NCI-H1436 treated with DMSO at 0.1 percent for 48 hours (cell line): ENCODE measurements around the gene CCDC102B.
"Not testable (repeated sequence)": the region's sequence is repeated elsewhere in the genome, so short reads cannot be mapped to it uniquely, and the experiment has no call there.

ENCODE experiments used
- DNase-seq: peaks from one replicate; lab custom pipeline; 2025; lab: John Stamatoyannopoulos, UW

Gene CCDC102B

GRCh38 chr18:68830256-68831045 is 32.6 kb downstream of the CCDC102B start:
- no peak for DNase-seq

DNA sequence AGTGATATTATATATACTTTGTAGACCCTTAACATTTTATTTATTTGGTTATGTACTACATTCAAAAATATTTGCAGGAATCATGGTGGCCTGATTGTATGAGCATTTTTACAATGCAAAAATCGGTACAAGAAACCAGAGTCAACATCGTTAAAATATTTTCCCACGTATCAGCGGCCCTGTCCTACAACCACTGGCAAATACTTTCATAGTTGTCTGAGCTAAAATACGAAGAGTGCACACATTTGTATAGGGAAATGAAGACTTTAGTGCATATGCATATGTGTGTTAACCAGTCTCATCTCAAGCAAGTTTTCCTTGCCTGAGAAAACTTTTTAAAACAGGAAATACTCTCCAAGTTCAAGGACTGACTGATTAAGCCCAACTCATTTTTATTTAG is 35.9 kb downstream of the CCDC102B start:
- DNase-seq: no peak

DNA sequence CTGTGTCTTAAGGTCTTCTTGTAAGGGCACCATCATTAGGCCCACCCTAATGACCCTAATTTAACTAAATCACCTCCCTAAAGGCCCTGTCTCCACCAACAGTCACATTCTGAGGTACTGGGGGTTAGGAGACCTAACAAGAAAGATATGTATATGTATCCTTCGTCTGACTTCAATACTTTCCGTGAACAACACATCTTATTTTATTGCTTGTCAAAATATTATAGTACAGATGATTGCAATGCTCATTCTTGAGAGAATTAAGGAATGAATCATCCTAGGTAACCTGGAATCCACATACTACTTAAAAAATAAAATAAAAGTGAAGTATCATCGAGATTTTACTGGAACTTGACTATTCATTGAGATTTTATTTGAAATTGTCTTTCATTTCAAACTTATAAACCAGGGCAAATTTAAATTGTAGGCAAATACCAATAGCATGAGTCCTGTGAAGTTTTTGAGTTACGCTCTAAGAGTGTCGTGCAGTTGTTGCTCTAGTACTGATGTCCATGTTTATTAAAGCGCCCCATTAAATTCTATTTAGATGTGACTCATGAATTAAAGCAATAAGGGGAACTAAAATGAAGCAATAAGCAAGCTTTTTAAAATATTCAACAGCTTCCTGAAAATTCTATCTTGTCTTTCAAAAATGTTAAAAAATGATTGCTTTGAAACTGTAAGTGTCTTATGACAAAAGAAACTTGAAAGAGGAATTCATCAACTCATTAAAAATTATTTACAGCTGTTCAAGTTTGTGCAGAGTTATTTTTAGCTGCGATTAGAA is 40.0 kb downstream of the CCDC102B start:
- DNase-seq: no peak

DNA sequence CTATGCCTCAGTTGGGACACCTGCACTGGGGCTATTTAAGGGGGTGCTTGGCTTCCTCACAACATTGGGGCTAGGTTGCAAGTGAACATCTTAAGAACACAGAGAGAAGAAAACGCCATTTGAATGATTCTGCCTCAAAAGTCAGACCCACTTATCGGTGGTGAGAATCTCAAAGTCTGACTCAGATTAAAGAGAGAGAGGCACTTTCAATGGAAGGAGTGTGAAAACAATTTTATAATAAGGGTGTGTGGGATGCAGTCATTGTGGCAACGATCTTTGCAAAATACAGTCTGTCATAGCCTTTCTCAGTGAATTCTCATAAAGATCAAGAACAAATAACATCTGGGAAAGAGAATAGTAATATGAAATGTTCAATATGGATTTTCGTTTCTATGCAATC is 41.8 kb downstream of the CCDC102B start:
- DNase-seq: no peak

DNA sequence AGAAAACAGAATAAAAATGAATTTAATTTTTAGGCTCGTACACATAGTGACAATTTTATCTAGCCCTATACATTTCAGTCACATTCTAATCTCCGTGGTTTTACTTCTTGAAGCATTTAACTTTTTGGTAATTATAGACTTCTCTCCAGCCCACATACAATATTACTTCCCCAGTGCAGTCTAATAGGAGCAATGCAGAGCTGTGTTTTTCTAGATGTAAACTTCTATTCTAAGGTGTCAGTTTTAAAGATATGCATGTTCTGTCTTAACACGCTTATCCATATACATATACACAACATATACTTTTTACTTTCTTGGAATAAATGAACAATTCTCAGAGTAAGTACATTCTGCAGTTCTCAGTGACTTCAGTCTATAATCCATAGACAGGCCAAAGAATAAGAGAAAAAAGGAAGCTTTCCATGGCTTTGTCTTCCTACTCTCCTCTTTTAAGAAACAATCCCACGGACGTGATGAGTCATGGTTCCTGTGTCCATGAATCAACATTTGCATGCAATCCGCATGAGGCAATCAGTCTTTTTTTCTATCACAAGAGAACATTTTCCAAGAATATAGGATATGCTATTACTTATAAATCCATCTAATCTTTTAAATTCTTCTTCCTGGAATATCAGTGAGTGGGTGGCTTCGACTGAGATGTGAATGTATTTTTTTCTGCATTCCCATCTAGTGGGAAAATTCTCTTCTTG is 42.8 kb downstream of the CCDC102B start:
- DNase-seq: no peak

DNA sequence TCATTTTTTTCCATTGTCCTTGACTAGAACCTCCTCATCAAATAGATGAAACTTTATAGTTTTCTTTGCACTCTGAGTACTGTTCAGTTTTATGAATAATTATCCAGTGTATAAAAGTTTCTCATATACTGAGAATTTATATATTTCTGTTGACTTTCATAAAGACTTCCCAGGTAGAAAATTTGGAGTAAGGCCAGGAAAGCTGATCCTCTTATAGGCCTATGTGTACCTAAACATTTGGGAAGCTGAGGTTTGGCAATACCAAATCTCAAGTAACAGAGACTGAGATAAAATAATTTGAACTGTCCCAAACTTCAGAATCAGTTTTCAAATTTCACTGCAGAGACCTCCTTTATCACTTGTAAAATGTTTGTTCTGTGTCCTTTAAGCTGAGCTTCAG is 43.4 kb downstream of the CCDC102B start:
- DNase-seq: no peak

DNA sequence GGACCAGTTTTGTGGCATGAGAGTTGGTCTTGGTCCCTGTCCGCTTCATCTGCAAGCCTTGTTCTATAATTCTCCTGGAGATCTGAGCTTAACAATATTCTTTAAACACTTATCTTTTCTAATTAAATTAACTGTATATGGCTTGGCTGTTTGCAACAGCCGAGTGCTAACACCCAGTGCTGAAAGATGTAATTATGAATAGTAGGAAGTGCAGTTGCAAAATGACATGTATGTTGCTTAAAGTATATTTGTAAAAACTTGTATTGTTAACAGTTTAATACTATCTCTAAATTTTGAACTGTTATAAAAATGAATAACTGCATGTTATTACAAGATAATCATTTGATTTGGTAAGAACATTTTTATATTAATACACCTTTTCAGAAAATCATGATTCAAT is 45.1 kb downstream of the CCDC102B start:
- DNase-seq: no peak

DNA sequence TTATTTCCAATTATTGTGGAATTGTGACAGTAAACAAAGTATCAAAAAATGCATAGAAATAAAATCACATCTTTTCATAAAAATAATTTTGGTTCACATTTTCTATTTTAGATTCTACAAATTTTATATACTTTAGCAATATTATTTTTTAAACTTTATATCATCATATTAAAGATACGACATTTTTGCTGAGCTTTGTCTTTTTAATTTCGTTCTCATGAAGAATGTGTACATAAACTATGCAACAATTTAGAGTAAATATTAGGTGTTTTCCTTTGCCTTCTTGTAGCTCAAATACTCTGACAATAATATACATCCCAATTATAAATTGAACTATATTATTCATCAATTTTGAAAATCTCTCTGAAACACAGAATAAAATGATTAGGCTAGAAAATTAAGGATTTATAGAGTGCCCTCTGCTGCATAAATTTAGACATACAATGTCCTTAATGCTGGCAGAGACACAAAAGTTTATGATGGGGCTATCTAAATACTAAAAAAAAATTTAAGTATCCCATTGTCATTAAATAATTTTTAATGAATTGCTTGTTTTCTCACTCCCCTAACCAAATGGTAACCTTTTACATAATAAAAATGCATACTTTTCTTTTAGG is 45.7 kb downstream of the CCDC102B start:
- no peak for DNase-seq

DNA sequence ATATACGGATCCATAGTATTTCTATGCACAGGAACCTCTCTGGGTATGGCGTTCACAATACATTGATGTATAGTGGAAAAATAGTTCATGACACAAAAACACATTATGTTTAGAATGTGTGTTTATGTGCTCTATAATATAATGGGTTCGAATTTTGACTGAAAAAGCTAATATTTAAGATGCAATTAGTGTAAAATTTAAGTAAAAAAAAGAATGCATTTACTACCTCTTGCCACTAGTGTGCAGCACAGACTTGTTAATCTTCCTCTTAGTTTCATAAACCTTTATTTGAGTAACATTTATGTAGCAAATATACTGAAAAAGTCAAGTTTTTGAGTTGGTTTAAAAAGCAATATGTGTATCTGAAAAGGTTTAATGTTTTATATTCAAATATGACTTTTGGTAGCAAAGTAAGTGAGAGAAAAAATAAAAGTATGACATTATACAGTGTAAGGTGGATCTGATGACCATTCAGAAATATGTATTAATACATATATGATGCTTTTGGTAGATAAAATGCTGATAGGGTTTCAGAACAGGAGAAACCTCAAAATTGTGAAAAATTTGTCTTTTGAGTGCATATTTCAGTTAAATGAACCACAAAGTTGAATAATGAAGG is 49.4 kb downstream of the CCDC102B start:
- DNase-seq: no peak

GRCh38 chr18:68848242-68848641 is 50.4 kb downstream of the CCDC102B start:
- DNase-seq: no peak

GRCh38 chr18:68854786-68855391 is 57.0 kb downstream of the CCDC102B start:
- DNase-seq: no peak

DNA sequence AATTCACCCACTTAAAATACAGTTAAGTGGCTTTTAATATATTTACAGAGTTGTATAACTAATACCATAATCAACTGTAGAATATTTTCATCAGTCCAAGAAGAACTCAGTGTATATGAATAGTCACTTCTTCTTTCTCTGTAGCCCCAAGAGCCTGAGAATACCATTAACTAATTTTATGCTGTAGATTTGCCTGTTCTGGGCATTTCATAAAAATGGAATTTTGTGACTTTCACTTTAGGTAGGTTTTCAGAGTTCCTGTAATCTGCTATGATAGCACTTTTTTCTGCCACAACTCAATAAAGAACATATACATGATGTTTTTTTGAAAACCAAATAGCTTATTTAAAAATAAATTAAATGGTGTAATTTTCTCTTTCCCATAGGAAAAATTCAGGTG is 57.6 kb downstream of the CCDC102B start:
- DNase-seq: no peak

DNA sequence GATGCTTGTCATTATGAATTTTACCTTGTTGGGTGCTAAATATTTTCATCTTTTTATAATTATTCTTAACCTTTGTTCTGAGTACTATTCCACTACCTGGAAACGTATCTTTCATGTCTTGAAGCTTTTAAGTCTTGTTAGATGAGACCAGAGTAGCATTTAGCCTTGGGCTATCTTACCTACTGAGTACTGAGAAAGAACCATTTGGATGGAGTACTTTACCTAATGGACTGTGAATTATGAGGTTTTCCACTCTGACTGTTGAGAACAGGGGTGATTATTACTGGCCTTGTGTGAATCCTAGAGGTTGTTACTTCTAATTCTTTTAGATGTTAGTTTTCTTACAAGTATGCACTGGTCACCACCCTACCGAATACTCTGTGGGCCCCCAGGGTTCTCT is 63.5 kb downstream of the CCDC102B start:
- no peak for DNase-seq

DNA sequence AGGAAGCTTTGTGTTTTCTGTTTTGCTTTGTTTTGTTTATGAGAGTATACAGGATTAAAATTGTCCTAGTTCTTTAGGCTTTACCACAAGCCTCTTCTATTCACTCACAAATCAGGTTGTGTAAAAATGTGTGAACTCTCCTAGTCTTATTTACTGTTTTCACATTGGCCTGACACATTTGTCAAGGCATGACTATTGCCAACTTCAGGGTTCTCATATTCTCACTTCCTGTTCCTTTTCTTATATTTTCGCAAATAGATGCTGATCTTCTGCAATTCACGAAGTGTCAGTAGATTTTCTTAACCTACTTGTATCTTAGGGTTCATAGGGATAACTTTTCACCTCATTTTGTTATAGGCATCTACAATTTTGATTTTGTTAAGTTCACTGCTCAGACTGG is 67.1 kb downstream of the CCDC102B start:
- no peak for DNase-seq

- DNase-seq: no peak
These were observed 67.6 kb downstream of the CCDC102B start for GRCh38 chr18:68865503-68865902.

DNA sequence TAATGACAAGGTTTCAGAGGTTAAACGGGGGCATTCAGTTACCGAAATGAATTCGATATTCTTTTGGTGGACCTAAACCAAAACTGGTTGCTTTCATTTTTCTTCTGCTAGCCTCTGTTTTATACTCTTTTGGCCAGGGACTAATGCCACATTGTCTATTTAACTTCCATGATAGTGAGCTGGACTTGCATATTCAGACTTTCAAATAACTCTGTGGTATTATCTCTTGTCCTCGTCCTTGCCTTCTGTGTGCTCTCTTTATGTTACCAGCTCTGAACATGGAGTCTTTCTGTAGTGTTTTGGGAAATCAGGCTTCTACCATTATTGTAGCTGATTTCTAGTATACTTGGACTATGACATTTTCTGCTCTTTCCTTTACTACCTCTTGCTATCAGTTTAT is 75.1 kb downstream of the CCDC102B start:
- DNase-seq: no peak

- DNase-seq: no peak
These were observed 76.5 kb downstream of the CCDC102B start for GRCh38 chr18:68874361-68874760.

DNA sequence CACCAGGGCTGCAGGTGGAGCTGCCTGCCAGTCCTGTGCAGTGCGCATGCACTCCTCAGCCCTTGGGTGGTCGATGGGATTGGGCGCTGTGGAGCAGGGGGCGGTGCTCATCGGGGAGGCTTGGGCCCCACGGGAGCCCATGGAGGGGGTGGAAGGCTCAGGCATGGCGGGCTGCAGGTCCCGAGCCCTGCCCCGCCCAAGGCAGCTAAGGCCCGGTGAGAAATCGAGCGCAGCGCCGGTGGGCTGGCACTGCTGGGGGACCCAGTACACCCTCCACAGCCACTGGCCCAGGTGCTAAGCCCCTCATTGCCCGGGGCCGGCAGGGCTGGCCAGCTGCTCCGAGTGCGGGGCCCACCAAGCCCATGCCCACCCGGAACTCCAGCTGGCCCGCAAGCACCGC is 82.1 kb downstream of the CCDC102B start:
- not testable (repeated sequence) for DNase-seq

DNA sequence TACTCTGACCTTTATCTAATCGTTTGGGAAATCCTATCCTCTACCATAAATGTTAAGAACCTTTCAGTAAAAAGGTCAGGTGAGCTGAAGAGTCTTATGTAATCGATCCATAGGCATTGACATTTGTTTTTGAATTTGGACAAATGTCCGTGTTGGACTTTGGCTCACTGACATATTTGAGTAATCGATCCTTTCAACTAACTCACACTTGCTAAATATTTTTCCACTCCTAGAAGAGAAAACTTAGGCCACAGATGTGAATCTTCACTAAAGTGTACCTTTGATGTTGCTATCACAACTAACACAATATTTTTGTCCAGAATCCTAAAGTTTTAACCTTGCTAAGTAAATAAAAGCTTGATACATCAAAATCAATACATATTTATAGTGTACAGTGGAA is 89.5 kb downstream of the CCDC102B start:
- DNase-seq: no peak

DNA sequence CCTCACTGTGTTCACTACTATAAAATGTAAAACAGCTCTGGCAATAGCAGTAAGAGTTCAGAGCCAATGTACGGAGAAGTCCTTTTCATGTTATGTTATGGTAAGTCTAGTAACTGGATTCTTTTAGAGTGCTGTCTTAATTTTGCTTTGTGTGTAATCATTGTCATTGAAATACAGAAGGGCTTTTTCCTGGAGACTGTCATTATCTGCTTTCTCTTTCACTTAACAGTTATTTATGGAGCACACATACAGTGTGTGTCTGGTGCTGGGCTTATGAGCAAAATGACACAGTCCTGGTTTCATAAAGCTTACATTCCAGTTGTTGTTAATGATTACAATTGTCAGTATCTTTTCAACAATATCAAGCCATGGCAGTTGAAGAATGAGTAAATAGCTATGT is 95.5 kb downstream of the CCDC102B start:
- DNase-seq: no peak

- no peak for DNase-seq
These were observed 99.4 kb downstream of the CCDC102B start for GRCh38 chr18:68897286-68897685.

DNA sequence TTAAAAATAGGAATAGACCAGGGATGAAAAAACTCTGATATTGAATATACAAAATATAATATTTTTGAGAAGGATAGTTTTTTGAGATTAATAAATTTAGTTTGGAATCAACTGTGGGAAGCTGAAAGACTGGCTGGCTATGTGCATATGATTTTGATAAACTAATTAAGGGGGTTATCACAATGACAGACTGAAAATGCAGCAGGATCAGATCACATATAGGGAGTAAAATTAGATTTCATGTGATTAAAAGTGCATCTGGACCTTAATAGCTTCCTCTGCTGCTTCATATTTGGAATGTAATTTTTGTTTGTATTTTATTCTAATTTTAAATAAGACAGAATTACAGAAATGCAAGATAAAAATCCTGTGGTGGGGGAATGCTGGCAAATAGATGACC is 111.7 kb downstream of the CCDC102B start:
- no peak for DNase-seq
